AG04450 (cell line): ENCODE results near the gene NIPAL3. TPM values are rescaled to one million over a fixed set of nuclear protein-coding genes. Genes with fewer than 3 reads are reported as not detected.
"Not testable (repeated sequence)": the region's sequence is repeated elsewhere in the genome, so short reads cannot be mapped to it uniquely, and the experiment has no call there.

ENCODE experiments used
- CTCF ChIA-PET: fragments of 300-600, 350-600 bp; formaldehyde crosslinking; extraction: SDS; loops from one replicate; lab custom pipeline; 2022; ENCODE audit warnings: antibody characterized with exemption, inconsistent platforms; lab: Charles Lee
- POLR2A ChIA-PET: fragments of 350-600 bp; formaldehyde crosslinking; extraction: SDS; loops from one replicate; lab custom pipeline; 2021; ENCODE audit warnings: antibody characterized with exemption, inconsistent platforms; lab: Yijun Ruan, JAX
- DNase-seq: peaks from one replicate; pipeline ENCODE4 v3.0.0-alpha.2; 2011; ENCODE audit warnings: low read depth, low spot score
- H3K27ac ChIP-seq: one replicate; pipeline ENCODE4 v1.5.1; 2012; ENCODE audit warnings: low read depth, low read length, control low read depth
- H3K27me3 ChIP-seq: one replicate; pipeline ENCODE4 v1.6.0; 2012; ENCODE audit warnings: low read length; ENCODE audit not compliant: control insufficient read depth, insufficient read depth
- H3K4me3 ChIP-seq: 2 replicates; pipeline ENCODE4 v1.5.1; 2011; ENCODE audit warnings: mild to moderate bottlenecking, low read depth, low read length, control low read depth
- H3K9me3 ChIP-seq: 2 replicates; pipeline ENCODE4 v1.5.1; 2012; ENCODE audit warnings: low read length; ENCODE audit not compliant: control insufficient read depth, insufficient read depth
- polyA plus RNA-seq: library from polyadenylated mRNA; depleted of rRNA; stranded (reverse); fragments of >200 nt; gene quantifications from 2 replicates; pipeline ENCODE4 v1.2.3, GENCODE V29; 2011
- TF ChIP-seq, protein P1 (sequence below): IDR thresholded peaks from 2 replicates; pipeline ENCODE4 v1.5.1; 2011; ENCODE audit warnings: low read depth, low read length, control low read depth, inconsistent platforms

NIPAL3 gene
- polyA plus RNA-seq, 1 experiment = 46.5 TPM

GRCh38 chr1:24513706-24514105, 98.1 kb downstream of the NIPAL3 start:
- Histone ChIP-seq H3K9me3 (no peaks in the 10 kb centered on the region), H3K27ac (no peak overlapping the region), H3K27me3 (no peaks in the 10 kb centered on the region), H3K4me3 (no peak overlapping the region)
- ChIA-PET POLR2A (no interaction called here), CTCF (interaction anchor here (1.1 kb wide), 1 partner anchor 73 kb away, joined by 3 read pairs; no protein-coding TSS in a partner anchor)
- no peak for DNase-seq
- TF ChIP-seq, protein P1, sequence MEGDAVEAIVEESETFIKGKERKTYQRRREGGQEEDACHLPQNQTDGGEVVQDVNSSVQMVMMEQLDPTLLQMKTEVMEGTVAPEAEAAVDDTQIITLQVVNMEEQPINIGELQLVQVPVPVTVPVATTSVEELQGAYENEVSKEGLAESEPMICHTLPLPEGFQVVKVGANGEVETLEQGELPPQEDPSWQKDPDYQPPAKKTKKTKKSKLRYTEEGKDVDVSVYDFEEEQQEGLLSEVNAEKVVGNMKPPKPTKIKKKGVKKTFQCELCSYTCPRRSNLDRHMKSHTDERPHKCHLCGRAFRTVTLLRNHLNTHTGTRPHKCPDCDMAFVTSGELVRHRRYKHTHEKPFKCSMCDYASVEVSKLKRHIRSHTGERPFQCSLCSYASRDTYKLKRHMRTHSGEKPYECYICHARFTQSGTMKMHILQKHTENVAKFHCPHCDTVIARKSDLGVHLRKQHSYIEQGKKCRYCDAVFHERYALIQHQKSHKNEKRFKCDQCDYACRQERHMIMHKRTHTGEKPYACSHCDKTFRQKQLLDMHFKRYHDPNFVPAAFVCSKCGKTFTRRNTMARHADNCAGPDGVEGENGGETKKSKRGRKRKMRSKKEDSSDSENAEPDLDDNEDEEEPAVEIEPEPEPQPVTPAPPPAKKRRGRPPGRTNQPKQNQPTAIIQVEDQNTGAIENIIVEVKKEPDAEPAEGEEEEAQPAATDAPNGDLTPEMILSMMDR = no peak

DNA sequence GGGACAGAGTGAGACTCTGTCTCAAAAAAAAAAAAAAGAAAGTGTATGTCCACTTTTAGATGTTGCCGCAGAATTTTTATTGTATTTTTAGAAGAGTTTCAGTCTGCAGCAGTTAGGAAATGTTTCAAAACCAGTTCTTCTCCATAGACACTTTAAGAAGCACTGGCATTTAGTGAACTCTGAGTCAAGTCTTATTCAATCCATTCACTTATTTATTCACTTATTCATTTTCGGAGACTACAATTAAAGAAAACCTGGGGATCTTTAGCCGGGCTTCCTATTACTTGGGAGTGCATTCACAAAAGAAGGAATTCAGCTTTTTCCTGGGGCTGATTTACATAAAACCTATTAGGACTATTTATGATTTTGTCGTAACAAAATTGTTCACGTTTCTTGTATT, 99.3 kb downstream of the NIPAL3 start:
- no peaks in the 10 kb centered on the region for H3K27me3 ChIP-seq
- H3K9me3 ChIP-seq = no peaks in the 10 kb centered on the region
- ChIA-PET CTCF (interaction anchor here (2.5 kb wide), 1 partner anchor 13 kb away, joined by 10 read pairs; no protein-coding TSS in a partner anchor), POLR2A (no interaction called here)
- DNase-seq = no peak
- no peak overlapping the region for H3K27ac ChIP-seq
- TF ChIP-seq, protein P1 = no peak
- H3K4me3 ChIP-seq = no peak overlapping the region

GRCh38 chr1:24515671-24516209, 100.1 kb downstream of the NIPAL3 start:
- CTCF ChIA-PET = interaction anchor here (2.5 kb wide), 1 partner anchor 12 kb away, joined by 10 read pairs; no protein-coding TSS in a partner anchor
- H3K27ac ChIP-seq, POLR2A ChIA-PET, H3K27me3 ChIP-seq, H3K4me3 ChIP-seq, H3K9me3 ChIP-seq, DNase-seq: not testable (repeated sequence)

- no peaks in the 10 kb centered on the region for H3K9me3 ChIP-seq
- H3K27me3 ChIP-seq = no peaks in the 10 kb centered on the region
- no peak overlapping the region for H3K4me3 ChIP-seq
- ChIA-PET POLR2A (interaction anchor here (0.6 kb wide), 2 partner anchors 81 to 98 kb away, joined by 4 to 6 read pairs; no protein-coding TSS in a partner anchor), CTCF (interaction anchor here (0.7 to 2.5 kb wide), 2 partner anchors 11 to 70 kb away, joined by 4 to 10 read pairs; no protein-coding TSS in a partner anchor)
- no peak overlapping the region for H3K27ac ChIP-seq
- TF ChIP-seq, protein P1 = no peak
- no peak for DNase-seq
These were observed 100.9 kb downstream of the NIPAL3 start for GRCh38 chr1:24516506-24516905.

DNA sequence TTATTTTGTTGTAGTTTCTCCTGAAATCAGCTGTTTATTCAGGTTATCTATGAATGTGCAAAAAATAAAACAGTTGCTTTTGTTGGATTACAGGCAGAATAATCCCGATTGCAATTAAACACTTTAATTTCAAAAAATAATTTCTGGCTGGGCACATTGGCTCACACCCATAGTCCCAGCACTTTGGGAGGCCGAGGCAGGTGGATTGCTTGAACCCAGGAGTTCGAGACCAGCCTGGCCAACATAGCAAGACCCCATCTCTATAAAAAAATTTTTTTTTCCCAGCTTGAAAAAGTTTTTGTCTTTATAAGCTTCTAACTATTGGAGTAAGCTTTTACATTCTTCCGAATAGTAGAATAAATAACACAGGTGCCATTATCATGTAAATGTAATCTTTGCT, 102.3 kb downstream of the NIPAL3 start:
- no peak for DNase-seq
- no peaks in the 10 kb centered on the region for H3K27me3 ChIP-seq
- no peak overlapping the region for H3K27ac ChIP-seq
- ChIA-PET CTCF (interaction anchor here (0.6 to 1.4 kb wide), 4 partner anchors 9 to 328 kb away, joined by 3 to 4 read pairs (median 4); no protein-coding TSS in a partner anchor), POLR2A (interaction anchor here (0.6 kb wide), 1 partner anchor 13 kb away, joined by 7 read pairs; no protein-coding TSS in a partner anchor)
- TF ChIP-seq, protein P1 = no peak
- H3K9me3 ChIP-seq = no peaks in the 10 kb centered on the region
- no peak overlapping the region for H3K4me3 ChIP-seq

DNA sequence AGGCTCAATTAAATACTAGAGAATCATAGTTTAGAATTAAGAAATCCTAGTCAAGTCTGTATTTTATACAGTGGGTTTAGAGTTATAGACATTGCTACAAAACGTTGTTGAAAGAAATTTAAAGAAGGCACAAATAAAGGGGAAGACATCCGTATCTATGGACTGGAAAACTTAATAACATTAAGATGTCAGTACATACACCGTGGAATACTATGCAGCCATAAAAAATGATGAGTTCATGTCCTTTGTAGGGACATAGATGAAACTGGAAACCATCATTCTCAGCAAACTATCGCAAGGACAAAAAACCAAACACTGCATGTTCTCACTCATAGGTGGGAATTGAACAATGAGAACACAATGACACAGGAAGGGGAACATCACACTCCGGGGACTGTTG, 104.7 kb downstream of the NIPAL3 start:
- POLR2A ChIA-PET, H3K4me3 ChIP-seq, H3K27me3 ChIP-seq, H3K9me3 ChIP-seq, CTCF ChIA-PET, H3K27ac ChIP-seq, DNase-seq: not testable (repeated sequence)
